ENCODE measurements around the gene KCNF1. TPM values are rescaled to one million over a fixed set of nuclear protein-coding genes. Genes with fewer than 3 reads are reported as not detected.

KCNF1 gene
- total RNA-seq, 2 donors from 2014 or later = 5.2 to 17.0 TPM

- H3K27ac Mint-ChIP-seq = no peak overlapping the region
- Histone ChIP-seq H3K27ac (ENCODE audit: low read depth, low read length) (no peak overlapping the region), H3K36me3 (ENCODE audit: control insufficient read depth, insufficient read depth, low read length) (no peaks in the 10 kb centered on the region), H3K9me3 (ENCODE audit: control insufficient read depth, low read length) (no peaks in the 10 kb centered on the region), H3K27me3 (ENCODE audit: control insufficient read depth, insufficient read depth, low read length, poor library complexity, severe bottlenecking) (no peaks in the 10 kb centered on the region), H3K4me3 (ENCODE audit: low read length) (no peak overlapping the region), H3K9ac (ENCODE audit: extremely low read depth, low read length, poor library complexity, severe bottlenecking) (no peak overlapping the region), H3K4me1 (ENCODE audit: control insufficient read depth, insufficient read depth, low read length) (peaks cover 14% of the 10 kb centered on the region)
- H3K36me3 Mint-ChIP-seq (ENCODE audit: low read depth) = peaks cover 3% of the 10 kb centered on the region
- peaks cover 3% of the 10 kb centered on the region for H3K27me3 Mint-ChIP-seq (ENCODE audit: insufficient read depth)
- no peak for DNase-seq
- peaks cover 8% of the 10 kb centered on the region for H3K9me3 Mint-ChIP-seq
- no peak for TF ChIP-seq CTCF (conservative IDR thresholded peaks at IDR 0.05)
- H3K4me3 Mint-ChIP-seq = no peak overlapping the region
- WGBS, 2 experiments (ENCODE audit: insufficient coverage in 1 of 2, insufficient read length in 1 of 2) = 83 to 100% methylated on average over 2 of the region's 2 CpGs
- peaks cover 10% of the 10 kb centered on the region for H3K4me1 Mint-ChIP-seq
Observed at GRCh38 chr2:10954416-10954815, 42.7 kb downstream of the KCNF1 start.

DNA sequence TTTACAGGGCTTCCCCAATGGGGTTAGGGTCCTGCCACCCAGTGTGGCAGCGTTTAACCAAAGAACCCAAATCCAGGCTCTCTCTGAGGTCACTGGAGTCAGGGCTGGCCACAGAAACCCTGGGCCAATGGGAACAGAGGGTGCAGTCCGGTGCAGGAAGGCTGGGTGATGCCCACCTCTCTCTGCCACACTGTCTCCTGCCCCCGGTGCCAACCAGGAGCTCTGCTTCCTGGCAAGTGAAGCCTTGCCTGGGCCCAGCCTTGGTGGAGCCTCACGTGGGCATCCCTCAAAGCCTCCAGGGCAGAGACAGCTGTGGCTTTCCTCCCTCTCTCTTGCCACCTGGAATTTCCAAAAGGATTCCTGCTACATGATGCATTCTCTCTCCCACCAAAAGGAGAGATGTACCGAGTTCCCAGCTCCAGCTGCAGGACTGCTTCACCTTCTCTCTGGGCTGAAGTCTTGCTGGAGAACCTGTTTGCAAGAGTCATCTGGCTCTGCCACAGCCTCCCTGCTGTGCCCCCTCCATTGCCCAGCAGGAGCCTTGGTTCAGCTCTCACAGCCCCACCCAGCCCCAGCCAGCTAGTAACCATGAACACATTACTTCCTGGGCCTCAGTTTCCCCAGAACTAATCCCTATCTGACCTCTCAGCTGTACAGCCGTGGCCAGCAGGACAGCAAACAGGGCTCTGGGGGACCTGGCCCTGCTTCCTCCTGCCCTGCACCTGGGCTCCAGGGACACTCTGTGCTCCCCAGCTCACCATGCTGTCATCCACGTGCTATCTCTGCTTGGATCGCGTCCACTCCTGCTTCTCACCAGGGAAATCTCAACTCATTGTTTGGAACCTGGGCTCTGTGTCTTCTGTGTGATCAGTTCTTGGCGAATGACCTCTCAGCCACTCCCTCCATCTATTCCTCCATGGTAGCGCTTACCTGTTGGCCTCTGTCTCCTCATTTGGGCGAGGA is 43.4 kb downstream of the KCNF1 start:
- no peak overlapping the region for H3K9ac ChIP-seq (ENCODE audit: extremely low read depth, low read length, poor library complexity, severe bottlenecking)
- H3K9me3 Mint-ChIP-seq = peaks cover 8% of the 10 kb centered on the region
- H3K4me3 Mint-ChIP-seq = no peak overlapping the region
- no peak for DNase-seq
- no peak overlapping the region for H3K27ac Mint-ChIP-seq
- no peaks in the 10 kb centered on the region for H3K36me3 ChIP-seq (ENCODE audit: control insufficient read depth, insufficient read depth, low read length)
- H3K27me3 Mint-ChIP-seq (ENCODE audit: insufficient read depth) = peaks cover 3% of the 10 kb centered on the region
- no peak overlapping the region for H3K4me3 ChIP-seq (ENCODE audit: low read length)
- H3K9me3 ChIP-seq (ENCODE audit: control insufficient read depth, low read length) = no peaks in the 10 kb centered on the region
- H3K4me1 ChIP-seq (ENCODE audit: control insufficient read depth, insufficient read depth, low read length) = peaks cover 14% of the 10 kb centered on the region
- 90 to 95% methylated on average over 11 to 12 of the region's 12 CpGs for WGBS, 2 experiments (ENCODE audit: insufficient coverage in 1 of 2, insufficient read length in 1 of 2)
- TF ChIP-seq CTCF (conservative IDR thresholded peaks at IDR 0.05) = no peak
- peaks cover 3% of the 10 kb centered on the region for H3K36me3 Mint-ChIP-seq (ENCODE audit: low read depth)
- H3K27ac ChIP-seq (ENCODE audit: low read depth, low read length) = no peak overlapping the region
- no peaks in the 10 kb centered on the region for H3K27me3 ChIP-seq (ENCODE audit: control insufficient read depth, insufficient read depth, low read length, poor library complexity, severe bottlenecking)
- peaks cover 10% of the 10 kb centered on the region for H3K4me1 Mint-ChIP-seq

DNA sequence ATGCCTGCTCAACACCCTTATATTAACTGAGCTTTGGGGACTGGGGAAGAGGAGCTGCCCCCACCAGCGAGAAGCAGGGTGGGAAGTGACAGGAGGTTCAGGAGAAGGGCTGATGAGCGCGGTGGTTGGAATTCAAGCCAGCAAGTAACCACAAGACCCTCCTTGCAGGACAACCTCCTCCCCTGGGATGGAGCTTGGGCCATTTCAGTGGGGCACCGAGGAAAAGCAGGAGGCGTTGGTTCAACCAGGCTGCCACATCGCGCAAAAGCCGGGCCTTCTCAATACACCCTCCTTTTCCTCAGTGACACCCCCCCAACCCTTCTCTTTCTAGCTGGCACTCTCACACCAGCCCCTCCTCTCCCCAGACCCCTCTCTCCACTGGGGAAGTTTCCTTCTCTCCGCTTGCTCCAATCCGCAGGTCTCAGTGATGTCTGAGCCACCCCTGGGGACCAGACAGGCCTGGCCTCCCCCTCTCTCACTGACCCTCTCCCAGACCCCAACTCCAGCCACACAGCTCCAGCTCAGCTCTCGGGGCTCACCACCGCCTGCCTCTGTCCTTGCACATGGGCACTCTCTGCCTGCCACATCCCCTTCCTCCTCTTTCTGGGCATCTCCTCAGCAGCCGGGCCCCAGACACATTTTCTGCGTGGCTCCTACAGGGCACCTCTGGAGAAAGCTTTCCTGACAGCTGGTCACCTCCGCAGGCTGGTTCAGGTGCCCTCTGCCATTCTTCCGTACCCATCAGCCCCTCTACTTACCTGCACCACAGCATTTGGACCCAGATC is 44.5 kb downstream of the KCNF1 start:
- Histone ChIP-seq H3K27me3 (ENCODE audit: control insufficient read depth, insufficient read depth, low read length, poor library complexity, severe bottlenecking) (no peaks in the 10 kb centered on the region), H3K36me3 (ENCODE audit: control insufficient read depth, insufficient read depth, low read length) (no peaks in the 10 kb centered on the region), H3K4me3 (ENCODE audit: low read length) (no peak overlapping the region), H3K4me1 (ENCODE audit: control insufficient read depth, insufficient read depth, low read length) (peaks cover 14% of the 10 kb centered on the region), H3K9me3 (ENCODE audit: control insufficient read depth, low read length) (no peaks in the 10 kb centered on the region), H3K27ac (ENCODE audit: low read depth, low read length) (no peak overlapping the region), H3K9ac (ENCODE audit: extremely low read depth, low read length, poor library complexity, severe bottlenecking) (no peak overlapping the region)
- Mint-ChIP-seq H3K27ac (no peak overlapping the region), H3K4me1 (peaks cover 10% of the 10 kb centered on the region), H3K4me3 (no peak overlapping the region), H3K9me3 (peaks cover 8% of the 10 kb centered on the region), H3K36me3 (ENCODE audit: low read depth) (peaks cover 3% of the 10 kb centered on the region), H3K27me3 (ENCODE audit: insufficient read depth) (peaks cover 3% of the 10 kb centered on the region)
- WGBS, 2 experiments (ENCODE audit: insufficient coverage in 1 of 2, insufficient read length in 1 of 2) = 97 to 100% methylated on average over 9 to 16 of the region's 16 CpGs
- DNase-seq = no peak
- no peak for TF ChIP-seq CTCF (conservative IDR thresholded peaks at IDR 0.05)

All from endodermal cell (in vitro differentiated cells).